ENCODE results near the gene MSRB3.

MSRB3 gene

DNA sequence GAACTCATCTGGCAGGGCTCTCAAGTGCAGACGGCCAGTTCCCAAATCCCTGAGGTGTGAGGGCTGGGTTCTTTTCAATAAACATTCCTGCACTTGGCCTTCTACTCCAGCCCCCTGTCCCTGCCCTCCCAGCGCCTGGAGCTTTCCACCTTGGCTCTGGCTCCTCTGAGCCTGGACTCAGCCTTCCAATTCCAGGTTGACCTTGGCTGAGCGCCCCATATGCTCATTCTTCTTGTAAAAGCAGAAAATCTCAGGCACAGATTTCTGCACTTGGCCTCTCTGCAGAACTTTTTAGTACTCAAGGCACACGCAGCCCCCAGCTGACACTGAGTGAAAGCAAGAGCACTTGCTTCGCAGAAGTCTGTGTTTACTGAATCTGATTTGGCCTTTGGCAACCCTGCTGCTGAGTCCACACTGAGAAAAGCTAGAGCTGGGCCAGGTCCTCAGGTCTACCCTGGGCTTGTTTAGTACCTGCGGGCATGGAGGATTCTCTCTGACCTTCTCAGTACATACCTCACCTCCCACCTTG, 222.7 kb downstream of the MSRB3 start:
- no peak for FAIRE-seq

DNA sequence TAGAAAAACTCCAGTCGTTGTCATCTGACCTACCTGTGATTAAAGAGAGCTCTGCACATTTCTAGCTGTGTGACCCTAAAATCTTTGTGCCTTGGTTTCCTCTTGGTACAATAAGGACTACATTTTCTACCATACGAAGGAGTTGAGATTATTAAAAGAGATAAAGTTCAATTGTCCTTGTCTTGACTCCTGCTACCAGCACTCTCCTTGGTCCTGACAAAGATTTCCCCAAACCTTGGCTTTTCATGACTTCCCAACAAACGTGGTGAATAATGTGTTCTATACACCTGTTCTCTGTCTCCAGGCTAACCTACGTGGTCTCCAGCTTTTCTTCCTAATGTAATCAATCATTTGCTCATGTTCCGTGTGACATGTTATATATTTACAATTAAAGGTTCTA, 223.5 kb downstream of the MSRB3 start:
- FAIRE-seq = no peak

DNA sequence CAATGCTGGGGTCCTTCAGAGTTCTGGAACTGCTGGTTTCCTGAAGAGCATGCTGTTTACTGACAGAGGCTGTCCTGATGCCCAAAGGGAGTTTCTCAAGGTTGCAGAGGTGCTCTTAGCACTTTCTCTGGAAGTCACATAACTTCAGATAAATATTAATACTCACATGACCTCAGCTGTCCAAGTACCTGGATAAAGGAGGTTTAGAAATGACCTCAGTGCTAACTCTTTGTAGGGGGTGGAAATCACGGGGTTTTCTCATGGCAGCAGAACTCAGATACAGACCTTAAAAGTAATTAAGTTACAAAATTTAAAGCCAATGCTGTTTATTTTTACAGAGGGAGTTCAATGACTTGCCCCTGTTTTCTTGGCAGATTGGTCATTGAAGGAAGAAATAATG, 225.9 kb downstream of the MSRB3 start:
- no peak for FAIRE-seq

DNA sequence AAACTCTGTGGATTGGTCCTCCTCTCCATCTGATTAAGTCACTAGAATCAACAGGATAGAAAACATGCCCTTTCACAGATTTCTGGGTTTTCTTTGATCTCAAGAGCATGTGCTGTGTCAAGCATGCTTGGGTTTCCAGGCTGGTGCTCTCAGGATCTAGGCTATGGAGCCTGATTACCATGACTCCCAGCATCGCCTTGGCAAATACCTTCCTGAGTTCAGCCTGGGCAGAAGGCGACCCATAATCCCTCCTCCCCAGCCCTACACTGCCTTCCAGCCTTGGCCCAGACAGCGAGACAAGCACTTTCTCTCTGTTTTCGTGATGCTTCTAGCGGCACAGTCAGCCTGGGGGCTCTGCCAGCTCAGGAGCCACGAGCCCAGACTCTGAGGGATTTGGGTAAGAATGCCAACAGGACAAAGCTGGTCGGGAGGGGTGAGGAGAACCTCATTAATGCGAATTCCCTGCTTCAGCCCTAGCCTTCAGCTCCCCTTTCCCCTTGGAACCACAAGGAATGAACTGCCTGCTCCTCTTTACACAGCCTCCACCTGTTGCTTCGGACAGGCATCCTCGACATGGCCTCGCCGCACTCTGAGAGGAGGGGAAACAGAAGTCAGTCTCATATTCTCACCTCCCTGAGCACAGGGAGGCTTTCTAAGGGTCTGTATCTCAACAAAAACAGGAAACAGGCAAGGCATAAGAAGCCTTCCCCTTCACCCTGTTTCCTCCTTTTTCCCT, 227.1 kb downstream of the MSRB3 start:
- FAIRE-seq = no peak

DNA sequence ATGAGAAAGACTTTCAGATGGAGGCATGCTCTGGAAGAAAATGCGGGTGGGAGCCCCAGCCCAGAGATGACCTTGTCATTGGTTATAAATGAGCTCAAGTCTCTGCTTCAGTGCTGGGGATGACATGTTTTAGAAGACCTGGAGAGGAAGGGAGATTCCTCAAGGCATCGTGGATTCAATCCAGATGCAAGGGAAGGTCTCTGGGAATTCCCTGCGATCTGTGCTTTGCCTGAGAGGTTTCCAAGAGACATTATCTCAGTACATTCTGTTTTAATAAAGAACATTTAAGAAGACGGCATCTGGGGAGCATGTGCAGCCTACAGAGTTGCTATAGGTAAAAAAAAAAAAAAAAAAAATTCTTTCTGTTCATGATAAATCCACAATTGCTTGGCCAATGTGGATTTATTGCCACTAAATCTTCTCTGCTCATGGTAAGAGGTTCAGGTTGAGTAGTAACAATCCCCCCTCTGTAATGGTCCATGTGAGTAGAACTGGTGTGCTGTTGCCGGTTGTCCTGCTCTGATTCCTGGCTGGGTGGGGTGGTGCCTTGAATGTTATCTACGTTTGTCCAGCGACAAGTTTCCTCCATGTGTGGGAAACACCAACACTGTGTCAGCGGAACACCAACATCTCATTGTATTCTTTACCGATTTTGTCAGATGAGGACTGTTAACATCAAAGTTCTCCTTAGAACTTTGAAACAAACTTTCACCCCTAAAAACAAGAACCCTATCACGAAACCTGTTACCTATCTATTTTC, 230.0 kb downstream of the MSRB3 start:
- no peak for FAIRE-seq

DNA sequence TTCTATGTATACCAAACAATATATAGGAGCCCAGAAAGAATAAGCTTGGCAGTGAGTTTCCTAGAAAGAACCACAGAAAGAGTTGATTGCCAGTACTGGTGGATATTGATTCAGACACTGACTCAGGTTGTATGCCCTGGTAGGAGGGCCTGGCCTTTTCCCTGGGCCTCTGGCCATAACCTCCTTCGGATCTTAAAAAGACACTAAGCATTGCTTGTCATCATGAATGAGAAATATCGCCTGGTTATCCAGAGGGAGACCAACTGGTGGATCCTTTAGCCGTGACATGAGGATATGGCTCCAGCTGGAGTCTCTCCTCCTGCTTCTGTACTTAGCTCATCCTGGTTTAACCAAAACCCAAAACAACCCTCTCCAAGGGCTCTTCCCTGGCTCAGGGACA, 231.5 kb downstream of the MSRB3 start:
- no peak for FAIRE-seq

DNA sequence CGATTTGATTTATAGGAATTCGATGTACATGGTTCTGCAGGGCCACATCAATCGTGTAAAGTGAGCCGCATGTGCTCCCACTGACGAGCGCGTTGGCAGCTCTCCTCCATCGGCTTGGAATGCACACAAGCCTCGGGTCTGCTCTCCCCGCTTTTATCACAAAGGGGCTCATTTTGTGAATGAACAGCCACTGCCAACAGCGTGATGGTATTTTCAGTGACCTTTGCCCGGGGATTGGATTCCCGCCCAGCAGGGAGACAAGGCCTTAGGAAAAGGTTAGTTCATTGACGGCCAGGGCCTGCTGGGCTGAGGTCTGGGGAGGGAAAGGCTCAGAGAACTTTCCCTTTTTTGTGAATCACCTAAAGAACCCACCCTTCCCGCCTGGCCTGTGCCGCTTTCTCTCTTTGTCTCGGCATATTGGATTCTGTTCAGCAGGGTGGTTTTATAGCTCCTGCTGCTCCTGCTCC, 232.1 kb downstream of the MSRB3 start:
- FAIRE-seq = no peak

DNA sequence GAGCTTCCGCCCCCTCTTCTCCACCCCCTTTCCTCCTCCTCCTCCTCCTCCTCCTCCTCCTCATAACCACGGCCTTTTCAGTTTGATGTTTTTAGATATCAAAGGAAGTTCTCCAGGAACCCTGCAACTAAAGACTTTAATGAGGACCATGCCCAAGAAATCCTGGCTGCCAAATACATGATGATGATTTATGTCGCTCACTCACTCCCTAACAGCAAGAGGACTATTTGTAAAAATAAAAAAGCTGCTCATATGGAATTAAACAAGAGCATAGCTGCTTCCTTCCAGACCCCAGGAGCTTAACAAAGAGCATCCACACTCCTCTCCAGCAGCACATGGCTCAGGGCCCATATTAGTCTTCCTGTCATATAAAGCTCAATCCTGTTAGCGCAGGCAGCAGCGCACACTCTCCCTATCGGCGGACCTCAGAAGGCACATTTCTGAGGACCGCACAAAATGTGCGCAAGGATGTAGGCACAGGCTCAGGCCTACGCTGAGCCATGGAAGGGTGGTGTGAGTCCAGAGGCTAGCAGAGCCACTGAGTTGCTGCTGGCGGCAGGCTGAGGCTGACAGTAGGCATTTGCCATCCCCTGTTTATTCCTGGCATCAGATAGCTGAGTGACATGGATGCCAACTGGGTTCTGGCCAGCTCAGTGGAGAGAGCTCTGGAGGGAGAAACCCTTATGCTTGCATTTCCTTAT, 232.8 kb downstream of the MSRB3 start:
- FAIRE-seq = no peak

DNA sequence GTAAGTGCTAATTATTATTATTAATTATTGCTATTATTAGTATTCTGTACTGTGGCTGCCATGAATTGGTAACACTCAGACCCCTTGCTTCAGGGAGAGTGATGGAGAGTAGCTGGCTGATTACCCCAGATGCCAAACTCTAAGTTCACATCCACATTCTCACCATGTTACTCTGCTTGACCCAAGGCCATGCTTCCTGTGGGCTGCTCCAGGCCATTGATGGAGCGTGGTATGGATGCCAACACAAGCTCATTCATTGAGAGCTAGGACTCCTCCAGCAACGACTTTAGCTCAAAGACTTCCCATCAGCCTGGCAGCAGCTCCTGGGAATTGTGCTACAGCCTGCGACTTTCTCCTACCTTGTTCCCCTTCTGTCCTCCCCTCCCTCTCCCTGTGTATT, 233.4 kb downstream of the MSRB3 start:
- no peak for FAIRE-seq
